ENCODE measurements around the gene ARGLU1.

Gene ARGLU1

GRCh38 chr13:106586648-106587166 is 18.8 kb upstream of the ARGLU1 start:
- no peak for DNase-seq

DNA sequence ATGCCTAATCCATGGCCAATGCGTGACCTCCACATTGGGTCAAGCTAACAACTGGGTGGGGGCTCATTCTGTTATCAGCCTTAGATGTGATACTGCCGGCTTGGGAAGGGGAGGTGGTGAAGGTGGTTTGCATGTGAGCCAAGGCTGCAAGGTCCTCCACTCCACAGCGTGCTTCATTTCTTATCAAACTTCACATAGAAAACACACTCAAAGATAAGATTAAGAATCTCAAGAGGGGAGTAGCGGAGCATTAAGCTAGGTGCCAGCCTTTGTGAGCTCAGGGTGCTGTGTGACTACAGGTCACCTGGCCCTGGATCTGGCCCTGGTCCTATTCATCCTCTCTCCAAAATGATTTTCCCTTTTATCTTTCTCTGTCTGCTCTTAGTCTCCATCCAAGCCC is 13.3 kb upstream of the ARGLU1 start:
- DNase-seq: no peak

GRCh38 chr13:106575896-106576295 is 8.0 kb upstream of the ARGLU1 start:
- DNase-seq: no peak

DNA sequence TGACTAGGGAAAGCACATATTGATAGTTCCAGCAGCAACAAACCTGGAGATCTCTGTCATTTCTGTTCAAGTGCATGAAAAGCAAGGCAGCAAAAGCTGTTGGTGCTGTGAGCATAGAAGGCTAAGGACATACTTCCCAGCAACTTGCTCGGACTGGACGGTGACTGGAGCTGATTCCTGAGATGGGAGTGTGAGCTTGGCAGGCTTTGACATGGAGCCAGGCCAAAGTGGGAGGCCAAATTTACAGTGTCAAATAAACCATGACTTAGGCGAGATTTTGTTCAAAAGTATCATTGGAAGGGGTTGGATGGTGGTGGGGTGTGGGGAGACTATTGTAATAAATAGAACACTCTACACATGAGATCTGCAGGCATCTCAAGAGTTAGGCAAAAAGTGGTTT is 5.9 kb upstream of the ARGLU1 start:
- no peak for DNase-seq

GRCh38 chr13:106573284-106573846 is 5.4 kb upstream of the ARGLU1 start:
- DNase-seq: no peak

DNA sequence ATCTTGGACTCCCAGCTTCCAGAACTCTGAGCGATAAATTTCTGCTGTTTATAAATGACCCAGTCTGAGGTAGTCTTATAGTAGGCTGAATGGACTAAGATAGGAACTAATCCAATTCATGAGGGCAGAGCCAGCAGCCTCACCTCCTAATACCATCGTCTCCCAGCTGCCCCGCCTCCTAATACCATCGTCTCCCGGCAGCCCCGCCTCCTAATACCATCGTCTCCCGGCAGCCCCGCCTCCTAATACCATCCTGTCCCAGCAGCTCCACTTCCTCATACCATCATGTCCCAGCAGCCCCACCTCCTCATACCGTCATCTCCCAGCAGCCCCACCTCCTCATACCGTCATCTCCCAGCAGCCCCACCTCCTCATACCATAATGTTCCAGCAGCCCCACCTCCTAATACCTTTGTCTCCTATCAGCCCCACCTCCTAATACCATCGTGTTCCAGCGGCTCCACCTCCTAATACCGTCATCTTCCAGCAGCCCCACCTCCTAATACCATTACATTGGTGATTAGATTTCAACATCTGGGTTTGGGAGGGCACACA is 2.4 kb upstream of the ARGLU1 start:
- peak; percentile 75 for DNase-seq

GRCh38 chr13:106569233-106570095 is 1.5 kb upstream of the ARGLU1 start:
- no peak for DNase-seq

- DNase-seq: peak; percentile 22
Observed at GRCh38 chr13:106568299-106569003, 514 bp upstream of the ARGLU1 start.

DNA sequence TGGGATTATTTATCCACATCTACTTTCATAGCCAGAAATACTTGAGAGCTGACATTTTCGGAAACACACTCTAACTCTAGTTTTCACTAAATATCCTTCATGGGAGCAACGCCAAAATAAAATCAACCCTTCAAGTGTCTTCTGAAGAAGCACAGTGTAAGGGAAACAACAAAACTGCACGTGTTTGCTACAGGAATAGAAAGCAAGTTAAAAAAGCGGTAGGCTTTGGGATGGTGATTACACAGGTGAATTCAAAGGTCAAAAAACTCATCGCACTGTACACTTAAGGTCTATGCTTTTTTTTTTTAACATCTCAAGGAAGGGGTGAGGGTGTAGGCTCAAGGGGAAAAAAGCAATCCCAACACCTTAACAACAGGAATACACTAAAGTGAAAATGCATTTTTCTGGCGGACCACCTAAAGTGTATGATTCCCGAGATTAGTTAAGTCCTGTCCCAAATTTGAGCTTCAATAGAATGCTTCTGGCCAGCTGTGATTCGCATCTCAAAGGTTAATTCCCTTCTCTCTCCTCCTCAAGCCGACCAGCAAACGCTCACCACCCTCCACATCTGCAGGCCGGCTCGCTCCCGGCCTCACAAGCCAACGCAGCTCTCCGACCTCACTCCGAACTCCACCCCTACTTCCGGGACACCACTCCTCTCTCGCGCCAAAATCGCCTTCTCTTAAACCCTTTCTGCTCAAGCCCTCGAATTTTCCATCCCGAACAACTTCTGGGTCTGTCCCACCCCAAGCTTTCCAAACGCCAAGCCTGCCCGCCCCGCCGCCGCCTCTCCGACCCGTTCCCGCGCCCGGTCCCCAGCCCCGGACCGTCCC is 1.1 kb downstream of the ARGLU1 start:
- peak; percentile 90 for DNase-seq

DNA sequence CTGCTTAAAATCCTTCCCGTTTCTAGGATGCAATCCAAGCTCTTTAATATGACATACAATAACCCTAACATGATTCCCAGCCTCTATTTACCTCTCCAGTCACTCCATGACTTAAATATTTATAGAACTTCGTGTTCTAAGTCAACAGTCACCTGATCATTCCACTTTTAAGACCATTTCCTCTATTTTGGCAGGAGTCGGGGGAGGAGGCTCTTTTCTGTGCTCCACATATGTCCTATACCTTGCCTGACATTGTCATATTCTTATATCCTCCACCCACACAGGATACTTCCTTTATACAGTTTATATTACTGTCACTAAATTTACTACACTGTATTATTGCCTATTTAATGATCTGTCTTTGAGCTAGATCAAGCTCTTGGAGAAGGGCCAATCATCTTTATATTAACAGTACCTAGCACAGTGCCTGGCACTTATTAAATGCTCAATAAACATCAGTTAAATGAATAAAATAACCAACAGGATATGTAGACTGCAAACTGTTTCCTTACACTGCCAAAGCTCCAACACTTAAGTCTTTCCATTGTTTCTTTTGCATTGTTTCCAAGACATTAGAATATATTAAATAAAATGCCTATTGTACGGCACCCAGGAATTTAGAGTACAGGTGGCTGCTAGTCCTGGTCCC is 2.7 kb downstream of the ARGLU1 start:
- peak; percentile 46 for DNase-seq

GRCh38 chr13:106562301-106562700 is 5.6 kb downstream of the ARGLU1 start:
- no peak for DNase-seq

DNA sequence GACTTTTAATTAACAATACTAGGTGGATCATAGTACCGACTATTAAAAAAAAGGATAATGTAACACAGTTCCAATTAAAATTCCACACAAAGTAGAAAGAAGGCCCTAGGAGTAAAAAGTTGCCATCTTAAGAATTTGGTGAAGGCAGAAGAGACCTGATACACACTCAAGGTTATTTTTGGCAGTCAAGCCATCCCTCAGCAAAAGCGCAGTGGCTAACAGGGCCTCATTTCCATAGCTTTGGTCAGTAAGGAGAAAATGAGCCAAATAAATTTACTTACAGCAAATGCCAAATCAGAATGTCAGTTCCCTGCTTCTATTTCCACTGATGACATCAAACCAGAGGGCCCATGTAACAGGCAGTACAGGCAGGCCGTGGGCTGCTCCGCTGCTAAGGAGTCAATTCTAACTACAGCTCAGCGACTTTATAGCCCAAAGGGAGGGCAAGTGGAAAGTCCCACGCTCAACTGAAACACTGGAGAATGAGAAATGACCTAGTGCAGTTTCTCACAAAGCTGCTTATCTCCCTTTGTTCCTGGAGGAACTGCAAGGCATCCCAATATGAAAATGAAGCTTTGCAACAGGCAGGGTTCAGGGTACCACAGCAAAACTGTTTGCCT is 6.3 kb downstream of the ARGLU1 start:
- DNase-seq: no peak

DNA sequence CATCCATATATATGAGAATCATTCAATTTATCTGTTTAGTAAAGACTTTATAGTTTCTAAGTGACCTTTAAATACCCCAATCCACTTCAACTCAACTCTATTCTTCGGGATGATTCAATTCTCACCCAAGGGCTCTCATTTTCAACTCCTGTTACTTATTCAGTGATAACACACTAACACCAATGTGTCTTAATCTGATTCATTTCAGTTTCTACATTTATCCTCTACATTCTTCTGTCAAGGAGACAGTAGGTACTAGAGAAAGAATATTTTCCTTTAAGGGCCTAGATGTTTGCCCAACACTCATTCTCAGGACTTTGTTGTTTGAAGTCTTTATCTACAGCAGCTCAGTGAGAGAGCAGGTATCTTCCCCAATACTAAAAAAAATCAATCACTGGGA is 7.1 kb downstream of the ARGLU1 start:
- DNase-seq: no peak

DNA sequence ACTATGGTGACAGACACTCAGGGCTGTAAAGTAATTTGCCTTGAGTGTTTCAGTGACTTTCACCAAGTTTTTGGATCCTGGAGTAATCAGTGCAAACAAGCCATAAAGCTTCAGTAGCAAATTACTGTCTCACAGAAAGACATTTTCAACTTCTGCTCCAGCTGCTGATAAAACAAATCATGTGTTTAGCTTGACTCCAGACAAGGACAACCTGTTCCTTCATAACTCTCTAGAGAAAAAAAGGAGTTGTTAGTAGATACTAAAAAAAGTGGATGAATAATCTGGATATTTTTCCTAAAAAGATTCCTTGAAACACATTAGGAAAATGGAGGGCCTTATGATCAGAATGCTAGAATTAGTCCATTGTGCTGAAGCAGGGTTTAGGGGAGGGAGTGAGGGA is 9.4 kb downstream of the ARGLU1 start:
- DNase-seq: no peak

- DNase-seq: no peak
Observed at GRCh38 chr13:106555631-106556328, 12.2 kb downstream of the ARGLU1 start.

DNA sequence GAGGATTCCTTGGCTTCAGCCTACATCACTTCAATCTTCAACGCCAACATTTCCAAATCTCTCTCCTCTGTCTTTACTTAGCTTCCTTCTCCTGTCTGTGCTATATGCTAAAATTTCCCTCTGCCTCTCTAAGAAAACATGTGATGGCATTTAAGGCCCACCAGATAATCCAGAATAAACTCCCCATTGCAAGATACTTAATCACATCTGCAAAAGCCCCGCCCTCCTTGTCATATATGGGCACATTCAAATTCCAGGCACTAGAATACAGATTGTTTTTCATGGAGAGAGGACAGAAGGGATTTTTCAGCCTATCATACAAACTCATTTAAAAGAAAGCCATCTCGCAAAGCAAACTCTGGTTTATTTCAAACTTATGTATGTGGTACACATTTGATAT is 16.2 kb downstream of the ARGLU1 start:
- DNase-seq: no peak

- DNase-seq: no peak
Observed at GRCh38 chr13:106551350-106551749, 16.6 kb downstream of the ARGLU1 start.

GRCh38 chr13:106550570-106551135 is 17.3 kb downstream of the ARGLU1 start:
- no peak for DNase-seq

DNA sequence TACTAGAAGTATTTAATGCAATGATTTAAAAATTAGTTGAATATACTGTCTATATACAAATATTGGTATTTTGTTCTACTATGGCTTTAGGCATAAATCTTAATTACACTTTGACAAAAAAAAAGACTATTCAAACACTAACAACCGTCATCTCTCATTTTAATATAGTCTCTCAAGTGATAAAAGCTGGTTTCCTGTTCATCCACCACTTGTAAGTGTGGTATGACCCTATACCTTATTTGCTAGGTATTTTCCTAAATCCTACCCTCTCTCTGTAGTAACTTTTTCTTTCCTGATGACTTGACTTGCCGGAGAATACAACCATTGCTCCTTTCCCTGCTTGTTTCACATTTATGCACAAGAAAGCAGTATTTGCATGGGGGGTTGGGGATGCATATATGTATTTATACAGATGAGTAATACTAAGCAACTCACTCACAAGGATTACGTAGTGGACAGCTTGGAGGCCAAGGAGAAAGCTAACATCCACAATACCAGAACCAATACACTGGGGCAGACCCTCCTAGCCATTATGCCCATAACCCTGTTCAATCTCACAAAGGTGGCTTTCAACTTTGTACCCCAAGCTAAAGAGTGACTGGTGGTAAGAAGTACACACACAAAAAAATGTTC is 19.8 kb downstream of the ARGLU1 start:
- no peak for DNase-seq

DNA sequence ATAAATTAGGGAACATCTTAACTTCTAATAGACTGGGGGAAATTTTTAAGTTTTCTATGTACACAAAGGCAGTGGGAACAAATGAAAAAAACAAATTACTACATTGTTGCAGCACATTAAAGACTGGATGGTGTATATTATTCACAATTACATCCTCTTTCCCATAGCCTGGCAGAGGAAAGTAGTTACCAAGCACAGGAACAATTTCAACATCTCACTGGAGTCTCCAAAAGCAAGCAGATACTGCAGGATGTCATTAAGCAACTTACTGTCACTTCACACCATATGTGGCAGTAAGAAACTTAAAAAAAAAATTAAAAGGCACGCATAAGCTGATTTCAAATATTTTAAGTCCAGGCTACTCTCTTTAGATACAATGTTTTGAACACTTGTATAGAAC is 26.1 kb downstream of the ARGLU1 start:
- DNase-seq: peak; percentile 26
